ENCODE results near the gene KCNH2. TPM values are rescaled to one million over a fixed set of nuclear protein-coding genes. Genes with fewer than 3 reads are reported as not detected.

Gene KCNH2
- total and polyA plus RNA-seq, 2 experiments from 2014 or later: 8.4 to 9.1 TPM

- Histone ChIP-seq H3K4me2 (no peak overlapping the region), H2AFZ (no peak overlapping the region), H3K9me2 (replicated peaks; ENCODE audit: insufficient read depth) (no peaks in the 10 kb centered on the region), H4K20me1 (ENCODE audit: insufficient read depth, poor library complexity, severe bottlenecking) (no peaks in the 10 kb centered on the region), H3K27ac (no peak overlapping the region), H3K79me2 (no peaks in the 10 kb centered on the region), H3K4me1 (ENCODE audit: insufficient read depth) (peaks cover 34% of the 10 kb centered on the region), H3K36me3 (replicated peaks; ENCODE audit: insufficient read depth, low read depth) (no peaks in the 10 kb centered on the region), H3K4me3 (no peak overlapping the region), H3K27me3 (no peaks in the 10 kb centered on the region), H3K9me3 (ENCODE audit: low read depth) (no peaks in the 10 kb centered on the region)
- 83% methylated on average over 48 of the region's 74 CpGs for WGBS (ENCODE audit: low lambda C conversion rate, missing lambda C conversion rate)
- TF ChIP-seq EZH2 (IDR thresholded peaks at IDR 0.05; ENCODE audit: borderline replicate concordance) (no peak), EZH2phosphoT487 (IDR thresholded peaks at IDR 0.05; ENCODE audit: low read depth, severe bottlenecking, unreplicated experiment) (no peak), CTCF (IDR thresholded peaks at IDR 0.05; ENCODE audit: poor library complexity) (no peak)
- no peak for DNase-seq (ENCODE audit: low spot score)
Measured at GRCh38 chr7:150958062-150958552, 20.0 kb downstream of the KCNH2 start.

GRCh38 chr7:150957133-150958020 lies 20.7 kb downstream of the KCNH2 start:
- Histone ChIP-seq H3K9me2 (replicated peaks; ENCODE audit: insufficient read depth) (no peaks in the 10 kb centered on the region), H3K4me1 (ENCODE audit: insufficient read depth) (peaks cover 30% of the 10 kb centered on the region), H4K20me1 (ENCODE audit: insufficient read depth, poor library complexity, severe bottlenecking) (no peaks in the 10 kb centered on the region), H2AFZ (no peak overlapping the region), H3K27ac (no peak overlapping the region), H3K36me3 (replicated peaks; ENCODE audit: insufficient read depth, low read depth) (no peaks in the 10 kb centered on the region), H3K9me3 (ENCODE audit: low read depth) (no peaks in the 10 kb centered on the region), H3K79me2 (no peaks in the 10 kb centered on the region), H3K4me2 (no peak overlapping the region), H3K4me3 (no peak overlapping the region), H3K27me3 (no peaks in the 10 kb centered on the region)
- WGBS (ENCODE audit: low lambda C conversion rate, missing lambda C conversion rate): 93% methylated on average over 24 of the region's 26 CpGs
- no peak for TF ChIP-seq EZH2 (IDR thresholded peaks at IDR 0.05; ENCODE audit: borderline replicate concordance)
- TF ChIP-seq EZH2phosphoT487 (IDR thresholded peaks at IDR 0.05; ENCODE audit: low read depth, severe bottlenecking, unreplicated experiment): no peak
- no peak for TF ChIP-seq CTCF (IDR thresholded peaks at IDR 0.05; ENCODE audit: poor library complexity)
- no peak for DNase-seq (ENCODE audit: low spot score)

GRCh38 chr7:150956395-150957132 lies 21.6 kb downstream of the KCNH2 start:
- H3K4me1 ChIP-seq (ENCODE audit: insufficient read depth): peaks cover 22% of the 10 kb centered on the region
- no peak overlapping the region for H3K4me3 ChIP-seq
- no peak overlapping the region for H2AFZ ChIP-seq
- TF ChIP-seq EZH2phosphoT487 (IDR thresholded peaks at IDR 0.05; ENCODE audit: low read depth, severe bottlenecking, unreplicated experiment) (no peak), EZH2 (IDR thresholded peaks at IDR 0.05; ENCODE audit: borderline replicate concordance) (no peak), CTCF (IDR thresholded peaks at IDR 0.05; ENCODE audit: poor library complexity) (no peak)
- no peaks in the 10 kb centered on the region for H3K9me3 ChIP-seq (ENCODE audit: low read depth)
- no peaks in the 10 kb centered on the region for H3K79me2 ChIP-seq
- no peaks in the 10 kb centered on the region for H3K27me3 ChIP-seq
- H4K20me1 ChIP-seq (ENCODE audit: insufficient read depth, poor library complexity, severe bottlenecking): no peaks in the 10 kb centered on the region
- no peaks in the 10 kb centered on the region for H3K36me3 ChIP-seq (replicated peaks; ENCODE audit: insufficient read depth, low read depth)
- 95% methylated on average over 8 of the region's 9 CpGs for WGBS (ENCODE audit: low lambda C conversion rate, missing lambda C conversion rate)
- no peak for DNase-seq (ENCODE audit: low spot score)
- H3K9me2 ChIP-seq (replicated peaks; ENCODE audit: insufficient read depth): no peaks in the 10 kb centered on the region
- H3K4me2 ChIP-seq: no peak overlapping the region
- no peak overlapping the region for H3K27ac ChIP-seq

Measured in hepatocyte (in vitro differentiated cells).